Measurements from ENCODE around the gene MEIS3.

The MEIS3 gene

DNA sequence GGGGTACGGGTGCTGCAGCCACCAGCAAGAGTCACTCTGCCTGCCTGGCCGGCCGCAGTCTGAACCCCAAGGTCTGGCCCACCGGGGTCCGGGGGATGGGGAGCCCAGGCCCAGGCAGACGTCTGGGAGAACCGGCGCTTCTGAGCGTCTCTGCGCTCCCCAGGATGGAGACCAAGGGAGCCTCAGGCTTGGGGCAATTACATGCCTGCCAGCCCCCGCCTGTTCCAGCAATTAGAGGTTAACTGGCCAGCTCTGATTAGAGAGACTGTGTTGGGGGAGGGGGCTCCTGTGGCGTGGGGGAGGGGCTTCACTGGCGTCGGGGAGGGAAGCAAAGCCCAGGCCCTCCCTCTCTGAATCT lies 11.9 kb downstream of the MEIS3 start:
- Histone ChIP-seq H3K9me3 (ENCODE audit: control insufficient read depth, insufficient read depth, low read depth, low read length) (no peaks in the 10 kb centered on the region), H3K4me1 (ENCODE audit: control insufficient read depth, insufficient read depth, low read length) (no peaks in the 10 kb centered on the region), H3K27ac (ENCODE audit: extremely low read depth, low read depth, low read length) (no peak overlapping the region), H3K4me3 (ENCODE audit: low read depth, low read length) (no peak overlapping the region), H3K36me3 (ENCODE audit: control insufficient read depth in 2 of 2, insufficient read depth in 1 of 2, low read length in 2 of 2) (peaks cover 0 to 8% of the 10 kb centered on the region in 2 experiments; a peak in 2 of 3 replicates)
- CTCF ChIA-PET, result no interaction called here
- no peak for TF ChIP-seq ZNF175 (tag by site-specific recombination; IDR thresholded peaks at IDR 0.05)
- TF ChIP-seq, protein P1, sequence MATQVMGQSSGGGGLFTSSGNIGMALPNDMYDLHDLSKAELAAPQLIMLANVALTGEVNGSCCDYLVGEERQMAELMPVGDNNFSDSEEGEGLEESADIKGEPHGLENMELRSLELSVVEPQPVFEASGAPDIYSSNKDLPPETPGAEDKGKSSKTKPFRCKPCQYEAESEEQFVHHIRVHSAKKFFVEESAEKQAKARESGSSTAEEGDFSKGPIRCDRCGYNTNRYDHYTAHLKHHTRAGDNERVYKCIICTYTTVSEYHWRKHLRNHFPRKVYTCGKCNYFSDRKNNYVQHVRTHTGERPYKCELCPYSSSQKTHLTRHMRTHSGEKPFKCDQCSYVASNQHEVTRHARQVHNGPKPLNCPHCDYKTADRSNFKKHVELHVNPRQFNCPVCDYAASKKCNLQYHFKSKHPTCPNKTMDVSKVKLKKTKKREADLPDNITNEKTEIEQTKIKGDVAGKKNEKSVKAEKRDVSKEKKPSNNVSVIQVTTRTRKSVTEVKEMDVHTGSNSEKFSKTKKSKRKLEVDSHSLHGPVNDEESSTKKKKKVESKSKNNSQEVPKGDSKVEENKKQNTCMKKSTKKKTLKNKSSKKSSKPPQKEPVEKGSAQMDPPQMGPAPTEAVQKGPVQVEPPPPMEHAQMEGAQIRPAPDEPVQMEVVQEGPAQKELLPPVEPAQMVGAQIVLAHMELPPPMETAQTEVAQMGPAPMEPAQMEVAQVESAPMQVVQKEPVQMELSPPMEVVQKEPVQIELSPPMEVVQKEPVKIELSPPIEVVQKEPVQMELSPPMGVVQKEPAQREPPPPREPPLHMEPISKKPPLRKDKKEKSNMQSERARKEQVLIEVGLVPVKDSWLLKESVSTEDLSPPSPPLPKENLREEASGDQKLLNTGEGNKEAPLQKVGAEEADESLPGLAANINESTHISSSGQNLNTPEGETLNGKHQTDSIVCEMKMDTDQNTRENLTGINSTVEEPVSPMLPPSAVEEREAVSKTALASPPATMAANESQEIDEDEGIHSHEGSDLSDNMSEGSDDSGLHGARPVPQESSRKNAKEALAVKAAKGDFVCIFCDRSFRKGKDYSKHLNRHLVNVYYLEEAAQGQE (tag by site-specific recombination; IDR thresholded peaks at IDR 0.05), result peak; percentile 30; the same call in 1 of the 2 replicates
- POLR2A ChIA-PET, result no interaction called here

DNA sequence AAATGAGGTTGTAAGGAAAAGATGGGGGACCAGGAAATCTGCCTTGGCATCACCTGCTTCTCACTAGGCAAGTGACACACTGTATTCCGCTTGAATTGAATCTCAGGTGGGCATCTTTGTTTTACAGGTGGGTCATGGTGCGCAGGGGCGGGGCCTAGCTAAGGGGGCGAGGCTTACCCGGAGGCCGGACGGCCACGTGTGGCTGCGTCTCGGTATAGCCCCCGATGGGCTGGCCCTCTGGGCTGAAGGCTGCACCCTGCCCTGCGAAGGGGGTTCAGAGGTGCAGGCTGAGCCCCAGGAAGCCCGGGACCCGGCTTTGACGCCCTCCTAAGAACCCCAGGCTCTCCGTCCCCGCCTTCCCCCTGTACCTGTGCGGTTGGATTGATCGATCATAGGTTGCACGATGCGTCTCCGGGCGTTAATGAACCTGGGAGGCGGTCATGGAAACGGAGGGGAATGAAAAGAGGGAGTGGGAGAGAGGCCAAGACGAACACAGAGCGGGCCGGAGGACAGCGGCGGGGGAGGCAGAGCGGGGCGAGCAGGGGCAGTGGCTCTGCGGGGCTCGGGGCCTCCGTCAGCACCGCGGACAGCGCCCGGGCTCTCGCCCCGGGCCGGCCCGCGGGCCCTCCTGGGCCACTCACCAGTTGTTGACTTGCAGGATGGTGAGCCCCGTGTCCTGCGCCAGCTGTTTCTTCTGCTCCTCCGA lies 12.5 kb downstream of the MEIS3 start:
- H3K36me3 ChIP-seq (ENCODE audit: control insufficient read depth in 2 of 2, insufficient read depth in 1 of 2, low read length in 2 of 2), result peaks cover 0 to 8% of the 10 kb centered on the region in 2 experiments; a peak in 2 of 3 replicates
- H3K4me1 ChIP-seq (ENCODE audit: control insufficient read depth, insufficient read depth, low read length), result no peaks in the 10 kb centered on the region
- ChIA-PET POLR2A (no interaction called here), CTCF (no interaction called here)
- no peak overlapping the region for H3K27ac ChIP-seq (ENCODE audit: extremely low read depth, low read depth, low read length)
- no peak overlapping the region for H3K4me3 ChIP-seq (ENCODE audit: low read depth, low read length)
- H3K9me3 ChIP-seq (ENCODE audit: control insufficient read depth, insufficient read depth, low read depth, low read length), result no peaks in the 10 kb centered on the region
- TF ChIP-seq ZNF157 (tag by site-specific recombination; IDR thresholded peaks at IDR 0.05), result no peak
- TF ChIP-seq, protein P1 (tag by site-specific recombination; IDR thresholded peaks at IDR 0.05), result peak; percentile 88

DNA sequence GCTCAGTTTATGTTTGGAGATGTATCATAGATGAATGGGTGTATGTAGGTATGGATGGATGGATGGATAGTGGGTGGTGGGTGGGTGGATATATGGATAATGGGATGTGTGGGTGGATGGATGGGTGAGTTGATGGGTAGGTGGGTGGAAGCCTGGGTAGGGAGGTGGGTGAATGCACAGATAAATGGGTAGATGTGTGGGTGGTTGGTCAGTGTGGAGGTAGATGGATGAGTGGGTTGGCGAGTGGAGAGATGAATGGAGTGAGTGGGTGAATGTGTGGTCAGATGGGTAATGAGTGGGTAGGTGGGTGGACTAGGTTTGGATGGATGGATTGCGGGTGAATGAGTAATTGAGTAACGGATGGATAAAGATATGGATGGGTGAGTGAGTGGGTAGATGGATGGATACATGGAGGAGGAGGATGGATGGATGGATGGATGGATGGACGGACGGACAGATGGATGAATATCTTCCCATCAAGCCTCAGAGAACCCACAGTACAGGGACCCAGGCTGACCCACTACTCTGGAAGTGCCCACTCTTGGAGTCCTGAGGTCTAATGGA lies 13.4 kb downstream of the MEIS3 start:
- no peaks in the 10 kb centered on the region for H3K4me1 ChIP-seq (ENCODE audit: control insufficient read depth, insufficient read depth, low read length)
- POLR2A ChIA-PET, result interaction anchor here (0.6 kb wide), 1 partner anchor 105 kb away, joined by 3 read pairs; no protein-coding TSS in a partner anchor
- H3K9me3 ChIP-seq (ENCODE audit: control insufficient read depth, insufficient read depth, low read depth, low read length), result no peaks in the 10 kb centered on the region
- peak; percentile 100 for TF ChIP-seq EGR2 (tag by site-specific recombination; IDR thresholded peaks at IDR 0.05; ENCODE audit: low read depth)
- TF ChIP-seq, protein P2, sequence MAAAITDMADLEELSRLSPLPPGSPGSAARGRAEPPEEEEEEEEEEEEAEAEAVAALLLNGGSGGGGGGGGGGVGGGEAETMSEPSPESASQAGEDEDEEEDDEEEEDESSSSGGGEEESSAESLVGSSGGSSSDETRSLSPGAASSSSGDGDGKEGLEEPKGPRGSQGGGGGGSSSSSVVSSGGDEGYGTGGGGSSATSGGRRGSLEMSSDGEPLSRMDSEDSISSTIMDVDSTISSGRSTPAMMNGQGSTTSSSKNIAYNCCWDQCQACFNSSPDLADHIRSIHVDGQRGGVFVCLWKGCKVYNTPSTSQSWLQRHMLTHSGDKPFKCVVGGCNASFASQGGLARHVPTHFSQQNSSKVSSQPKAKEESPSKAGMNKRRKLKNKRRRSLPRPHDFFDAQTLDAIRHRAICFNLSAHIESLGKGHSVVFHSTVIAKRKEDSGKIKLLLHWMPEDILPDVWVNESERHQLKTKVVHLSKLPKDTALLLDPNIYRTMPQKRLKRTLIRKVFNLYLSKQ (tag by site-specific recombination; IDR thresholded peaks at IDR 0.05; ENCODE audit: borderline replicate concordance), result no peak
- TF ChIP-seq ZNF37A (tag by site-specific recombination; IDR thresholded peaks at IDR 0.05), result no peak
- peak; percentile 100 for TF ChIP-seq ZFHX2 (tag by site-specific recombination; conservative IDR thresholded peaks at IDR 0.05)
- no peak for TF ChIP-seq ZNF274 (IDR thresholded peaks at IDR 0.05; ENCODE audit: low read length)
- TF ChIP-seq ZNF274 (tag by site-specific recombination; IDR thresholded peaks at IDR 0.05; ENCODE audit: borderline replicate concordance), result peak; percentile 47; the same call in 1 of the 2 replicates
- peak; percentile 13; the same call in 1 of the 2 replicates for TF ChIP-seq ZNF112 (tag by site-specific recombination; IDR thresholded peaks at IDR 0.05)
- no peak for TF ChIP-seq ZNF530 (tag by site-specific recombination; IDR thresholded peaks at IDR 0.05; ENCODE audit: low read depth)
- peak; percentile 93 for TF ChIP-seq ZNF366 (tag by site-specific recombination; conservative IDR thresholded peaks at IDR 0.05)
- no peak for TF ChIP-seq ZNF341 (tag by site-specific recombination; IDR thresholded peaks at IDR 0.05; ENCODE audit: low read depth)
- no peak for TF ChIP-seq ZNF114 (tag by site-specific recombination; IDR thresholded peaks at IDR 0.05)
- TF ChIP-seq ZNF121 (tag by site-specific recombination; IDR thresholded peaks at IDR 0.05), result no peak
- 0 out of 2 replicates have a peak, but pooled peaks have one; percentile 26 for TF ChIP-seq ZNF621 (tag by site-specific recombination; IDR thresholded peaks at IDR 0.05)
- peaks cover 0 to 8% of the 10 kb centered on the region in 2 experiments; a peak in 2 of 3 replicates for H3K36me3 ChIP-seq (ENCODE audit: control insufficient read depth in 2 of 2, insufficient read depth in 1 of 2, low read length in 2 of 2)
- CTCF ChIA-PET, result interaction anchor here (1.8 kb wide), 1 partner anchor 15 kb away, joined by 8 read pairs; no protein-coding TSS in a partner anchor
- H3K27ac ChIP-seq (ENCODE audit: extremely low read depth, low read depth, low read length), result no peak overlapping the region
- H3K4me3 ChIP-seq (ENCODE audit: low read depth, low read length), result no peak overlapping the region

Measured in HEK293 (cell line).